Transverse colon (tissue), 4 donors: Measurements from ENCODE around the gene B3GNT7. TPM values are rescaled to one million over a fixed set of nuclear protein-coding genes. Genes with fewer than 3 reads are reported as not detected.
"Not testable (repeated sequence)": the region's sequence is repeated elsewhere in the genome, so short reads cannot be mapped to it uniquely, and the experiment has no call there.

Experiments used
- DNase-seq: peaks from one replicate; pipeline ENCODE4 v3.0.0-alpha.2; 2019
- H3K27ac ChIP-seq, 4 donors: fragments of 200-600 bp; sonication (generic); 2 replicates each; pipeline ENCODE4 v1.5.1; 2016 to 2018; ENCODE audit warnings: inconsistent platforms in 4 of 4
- H3K27me3 ChIP-seq: fragments of 200-600 bp; sonication (generic); 2 replicates; pipeline ENCODE4 v1.5.1; 2017; ENCODE audit warnings: inconsistent platforms
- H3K36me3 ChIP-seq, 4 donors: fragments of 200-600 bp; sonication (generic); 2 replicates each; pipeline ENCODE4 v1.5.1; 2017 to 2019; ENCODE audit warnings: inconsistent platforms in 4 of 4
- H3K4me1 ChIP-seq, 4 donors: fragments of 200-600 bp; sonication (generic); 2 replicates each; pipeline ENCODE4 v1.5.1; 2017 to 2020; ENCODE audit warnings: inconsistent platforms in 4 of 4
- H3K4me3 ChIP-seq, 4 donors: fragments of 200-600 bp; sonication (generic); 1 replicate in 1 of 4; 2 replicates in 3 of 4; pipeline versions ENCODE4 v1.5.1 to v1.6.1; 2017 to 2019; ENCODE audit warnings: inconsistent platforms in 4 of 4
- H3K9me3 ChIP-seq, 2 donors: fragments of 200-600 bp; sonication (generic); 2 replicates each; pipeline ENCODE4 v1.5.1; 2017 to 2019; ENCODE audit warnings: inconsistent platforms in 2 of 2
- EP300 ChIP-seq: sonication (generic); formaldehyde crosslinking; IDR thresholded peaks from one replicate; pipeline ENCODE4 v1.6.1; 2017; ENCODE audit warnings: antibody characterized with exemption, low read depth
- POLR2A ChIP-seq: fragments of 450-650 bp; IDR thresholded peaks from one replicate; pipeline ENCODE4 v1.6.1; 2016; ENCODE audit warnings: antibody characterized with exemption, mild to moderate bottlenecking, moderate library complexity
- POLR2AphosphoS5 ChIP-seq, 3 donors: sonication (generic); formaldehyde crosslinking; IDR thresholded peaks; one replicate each; pipeline ENCODE4 v1.6.1; 2016; ENCODE audit warnings: antibody characterized with exemption in 3 of 3
- WGBS, 2 donors: methylation state at CpG; one replicate each; pipeline ENCODE4 v1.1.5; 2018; ENCODE audit warnings: low coverage in 1 of 2; 5-methylcytosine and 5-hydroxymethylcytosine counted together
- in situ Hi-C, 4 donors: fragments of 200-750 bp; cut with MboI; loops; one replicate each; pipeline versions ENCODE4 v1.15.0 to v1.15.1; 2017; ENCODE audit warnings: low sequenced_read_pairs in 3 of 4, low pct_ligation_motif_present in 1 of 4, low pct_unique_long_range_greater_than_20kb in 1 of 4
- intact Hi-C: fragments of 100-400 bp; cut with DNase I; formaldehyde crosslinking; loops from one replicate; pipeline ENCODE4 v1.15.1; 2023; ENCODE audit warnings: low total_unique reads
- total RNA-seq, 4 donors: library from RNA; depleted of rRNA; stranded (reverse); fragments of >200 nt; gene quantifications; one replicate each; pipeline ENCODE4 v1.1.0, GENCODE V29; 2016
- TF ChIP-seq, protein P1 (sequence below), 5 experiments: fragments of 200-600 bp in 3 of 5; fragments of 450-650 bp in 2 of 5; sonication (generic) in 3 of 5; IDR thresholded peaks; 1 replicate in 2 of 5; 2 replicates in 3 of 5; pipeline ENCODE4 v1.5.1; 2016 to 2017; ENCODE audit warnings: antibody characterized with exemption in 5 of 5, inconsistent platforms in 3 of 5, mild to moderate bottlenecking in 2 of 5, moderate library complexity in 1 of 5

The B3GNT7 gene
- total RNA-seq, 4 donors from 2014 or later = 41.8 to 113 (median 55.2) TPM

DNA sequence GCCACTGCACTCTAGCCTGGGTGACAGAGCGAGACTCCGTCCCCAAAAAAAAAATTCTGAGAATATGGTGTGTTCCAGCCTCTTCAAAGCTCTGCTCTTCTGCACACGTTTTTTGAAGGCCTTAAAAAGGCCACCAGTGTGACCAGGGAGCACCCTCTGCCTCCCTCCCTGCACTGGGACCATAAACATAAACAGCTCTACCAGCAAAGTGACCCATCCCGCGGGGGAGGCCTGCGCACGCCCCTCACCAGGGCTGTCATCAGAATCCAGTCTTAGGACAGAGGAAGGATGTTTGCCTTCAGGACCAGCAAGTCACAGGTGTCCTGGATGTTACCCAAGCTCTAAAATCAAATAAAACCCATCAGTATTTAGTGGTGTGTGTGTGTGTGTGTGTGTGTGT lies 23.2 kb upstream of the B3GNT7 start:
- H3K27me3 ChIP-seq = no peaks in the 10 kb centered on the region
- in situ Hi-C loops (no loop called here), intact Hi-C loops (no loop called here)
- no peaks in the 10 kb centered on the region for H3K36me3 ChIP-seq
- 85 to 93% methylated on average over 3 to 7 of the region's 7 CpGs for WGBS, 2 donors
- no peak for DNase-seq
- TF ChIP-seq, protein P1, sequence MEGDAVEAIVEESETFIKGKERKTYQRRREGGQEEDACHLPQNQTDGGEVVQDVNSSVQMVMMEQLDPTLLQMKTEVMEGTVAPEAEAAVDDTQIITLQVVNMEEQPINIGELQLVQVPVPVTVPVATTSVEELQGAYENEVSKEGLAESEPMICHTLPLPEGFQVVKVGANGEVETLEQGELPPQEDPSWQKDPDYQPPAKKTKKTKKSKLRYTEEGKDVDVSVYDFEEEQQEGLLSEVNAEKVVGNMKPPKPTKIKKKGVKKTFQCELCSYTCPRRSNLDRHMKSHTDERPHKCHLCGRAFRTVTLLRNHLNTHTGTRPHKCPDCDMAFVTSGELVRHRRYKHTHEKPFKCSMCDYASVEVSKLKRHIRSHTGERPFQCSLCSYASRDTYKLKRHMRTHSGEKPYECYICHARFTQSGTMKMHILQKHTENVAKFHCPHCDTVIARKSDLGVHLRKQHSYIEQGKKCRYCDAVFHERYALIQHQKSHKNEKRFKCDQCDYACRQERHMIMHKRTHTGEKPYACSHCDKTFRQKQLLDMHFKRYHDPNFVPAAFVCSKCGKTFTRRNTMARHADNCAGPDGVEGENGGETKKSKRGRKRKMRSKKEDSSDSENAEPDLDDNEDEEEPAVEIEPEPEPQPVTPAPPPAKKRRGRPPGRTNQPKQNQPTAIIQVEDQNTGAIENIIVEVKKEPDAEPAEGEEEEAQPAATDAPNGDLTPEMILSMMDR (IDR thresholded peaks at IDR 0.05) = no peak
- TF ChIP-seq EP300 (no peak), POLR2AphosphoS5 (IDR thresholded peaks at IDR 0.05) (no peak), POLR2A (no peak)
- peaks cover 0 to 4% (median 0%) of the 10 kb centered on the region in 4 donors for H3K4me1 ChIP-seq
- no peaks in the 10 kb centered on the region for H3K9me3 ChIP-seq
- H3K27ac ChIP-seq = no peak overlapping the region
- no peak overlapping the region for H3K4me3 ChIP-seq

DNA sequence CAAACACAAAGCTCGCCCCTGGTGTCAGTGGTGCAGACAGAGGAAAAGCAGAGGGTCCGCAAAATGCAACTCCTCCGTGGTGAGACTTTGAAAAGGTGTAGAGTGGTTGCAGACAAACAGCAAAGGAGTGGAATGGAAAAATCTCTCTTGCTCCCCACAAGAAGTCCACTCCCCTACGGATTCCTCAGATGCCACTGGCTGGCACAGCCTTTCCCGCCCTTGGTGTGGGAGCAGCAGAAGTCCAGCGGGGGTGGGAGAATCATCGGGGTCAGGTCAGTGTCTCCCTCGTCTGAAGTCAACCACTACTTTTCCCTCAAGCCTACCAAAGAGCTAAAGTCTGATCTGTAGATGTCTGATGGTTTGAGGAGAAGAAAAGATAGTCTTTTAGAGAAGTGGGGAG lies 22.3 kb upstream of the B3GNT7 start:
- in situ Hi-C loops = no loop called here
- no peaks in the 10 kb centered on the region for H3K27me3 ChIP-seq
- TF ChIP-seq EP300 (no peak), POLR2A (no peak), POLR2AphosphoS5 (IDR thresholded peaks at IDR 0.05) (no peak)
- TF ChIP-seq, protein P1 (IDR thresholded peaks at IDR 0.05) = no peak
- H3K36me3 ChIP-seq = no peaks in the 10 kb centered on the region
- no peaks in the 10 kb centered on the region for H3K9me3 ChIP-seq
- H3K27ac ChIP-seq = no peak overlapping the region
- 93 to 100% methylated on average over 5 to 8 of the region's 8 CpGs for WGBS, 2 donors
- intact Hi-C loops = no loop called here
- H3K4me3 ChIP-seq = no peak overlapping the region
- peaks cover 0 to 10% (median 2%) of the 10 kb centered on the region in 4 donors for H3K4me1 ChIP-seq
- DNase-seq = no peak

DNA sequence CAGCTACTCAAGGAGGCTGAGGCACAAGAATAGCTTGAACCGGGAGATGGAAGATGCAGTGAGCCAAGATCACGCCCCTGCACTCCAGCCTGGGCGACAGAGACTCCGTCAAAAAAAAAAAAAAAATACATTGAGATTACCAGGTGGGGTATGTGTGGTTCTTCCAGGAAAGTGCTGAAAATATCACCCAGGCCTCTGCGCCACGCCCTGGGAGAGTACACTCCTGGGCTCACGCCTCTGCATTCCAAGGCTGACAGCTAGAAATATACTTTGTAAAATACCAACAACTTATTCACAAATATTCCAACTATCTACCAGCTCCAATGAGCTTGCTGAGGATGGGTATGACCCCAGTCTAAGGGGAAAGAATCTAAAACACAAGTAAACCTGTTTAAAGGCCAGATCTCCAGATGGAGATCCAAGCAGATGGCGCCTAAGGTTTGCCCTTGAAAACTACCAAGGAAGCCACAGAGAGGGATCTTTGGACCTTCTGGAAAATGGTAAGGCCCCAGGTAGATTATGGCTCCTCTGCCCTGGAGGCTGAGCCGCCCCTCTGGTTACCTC lies 21.6 kb upstream of the B3GNT7 start:
- in situ Hi-C loops = no loop called here
- DNase-seq = no peak
- 76 to 100% methylated on average over 1 to 9 of the region's 9 CpGs for WGBS, 2 donors
- no peak for TF ChIP-seq POLR2A
- TF ChIP-seq, protein P1 (IDR thresholded peaks at IDR 0.05) = no peak
- no peak for TF ChIP-seq EP300
- TF ChIP-seq POLR2AphosphoS5 (IDR thresholded peaks at IDR 0.05) = no peak
- H3K27me3 ChIP-seq = no peaks in the 10 kb centered on the region
- no peak overlapping the region for H3K4me3 ChIP-seq
- no peaks in the 10 kb centered on the region for H3K9me3 ChIP-seq
- no peaks in the 10 kb centered on the region for H3K36me3 ChIP-seq
- H3K27ac ChIP-seq = no peak overlapping the region
- H3K4me1 ChIP-seq = peaks cover 0 to 15% (median 5%) of the 10 kb centered on the region in 4 donors
- intact Hi-C loops = no loop called here

DNA sequence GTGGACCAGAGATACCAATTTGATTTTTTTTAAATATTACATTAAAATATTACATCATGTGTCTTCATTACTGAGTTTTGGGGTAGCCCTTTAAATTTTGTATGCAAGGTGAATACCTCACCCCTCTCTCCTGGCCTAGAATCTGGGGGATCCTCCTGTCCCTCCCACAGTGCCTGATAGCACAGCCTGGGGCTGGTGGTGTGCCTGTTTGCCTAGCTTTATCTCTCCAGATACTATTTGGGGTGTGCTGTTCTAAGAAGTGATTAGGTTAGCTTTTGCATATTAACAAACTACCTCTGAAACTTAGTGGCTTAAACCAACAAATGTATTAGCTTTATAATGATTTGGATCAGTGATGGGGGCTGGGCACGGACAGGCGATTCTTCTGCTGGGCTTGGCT lies 20.7 kb upstream of the B3GNT7 start:
- intact Hi-C loops = no loop called here
- Histone ChIP-seq H3K4me1 (peaks cover 0 to 23% (median 13%) of the 10 kb centered on the region in 4 donors), H3K36me3 (no peaks in the 10 kb centered on the region), H3K27me3 (no peaks in the 10 kb centered on the region), H3K27ac (no peak overlapping the region), H3K9me3 (no peaks in the 10 kb centered on the region), H3K4me3 (no peak overlapping the region)
- in situ Hi-C loops = no loop called here
- WGBS, 2 donors = 95% methylated on average over 2 of the region's 2 CpGs; no CpG with 5 or more reads in 1 of the 2 donors
- TF ChIP-seq, protein P1 (IDR thresholded peaks at IDR 0.05) = no peak
- TF ChIP-seq POLR2A (no peak), POLR2AphosphoS5 (IDR thresholded peaks at IDR 0.05) (no peak), EP300 (no peak)
- no peak for DNase-seq

DNA sequence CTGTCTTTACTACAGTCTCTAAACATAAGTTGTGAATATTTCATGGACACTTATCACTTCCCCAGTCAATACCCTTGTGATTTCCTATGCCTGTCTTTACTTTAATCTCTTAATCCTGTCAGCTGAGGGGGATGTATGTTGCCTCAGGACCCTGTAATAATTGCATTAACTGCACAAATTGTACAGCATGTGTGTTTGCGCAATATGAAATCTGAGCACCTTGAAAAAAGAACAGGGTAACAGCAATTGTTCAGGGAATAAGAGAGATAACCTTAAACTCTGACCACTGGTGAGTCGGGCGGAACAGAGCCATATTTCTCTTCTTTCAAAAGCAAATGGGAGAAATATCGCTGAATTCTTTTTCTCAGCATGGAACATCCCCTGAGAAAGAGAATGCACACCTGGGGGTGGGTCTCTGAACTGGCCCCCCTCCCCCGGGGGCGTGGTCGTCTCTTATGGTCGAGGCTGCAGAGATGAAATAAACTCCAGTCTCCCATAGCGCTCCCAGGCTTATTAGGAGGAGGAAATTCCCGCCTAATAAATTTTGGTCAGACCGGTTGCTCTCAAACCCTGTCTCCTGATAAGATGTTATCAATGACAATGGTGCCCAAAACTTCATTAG lies 19.4 kb upstream of the B3GNT7 start:
- peaks cover 0 to 29% (median 19%) of the 10 kb centered on the region in 4 donors for H3K4me1 ChIP-seq
- H3K27ac ChIP-seq, in situ Hi-C loops, intact Hi-C loops, H3K9me3 ChIP-seq, DNase-seq, H3K36me3 ChIP-seq, H3K27me3 ChIP-seq, H3K4me3 ChIP-seq: not testable (repeated sequence)
- WGBS, 2 donors = 64 to 97% methylated on average over 6 to 11 of the region's 11 CpGs
